Stimulated activated CD4-positive, alpha-beta T cell treated with anti-CD3 and anti-CD28 coated beads, Interleukin-2, amount 100 ng/mL, for 24 hours (primary cell): ENCODE results near the gene NPM1.

Experiments used
- DNase-seq, 2 donors: peaks; one replicate each; pipeline ENCODE4 v3.0.0-alpha.2; 2020

The NPM1 gene

GRCh38 chr5:171428809-171429542, 41.3 kb downstream of the NPM1 start:
- no peak for DNase-seq

- DNase-seq, result no peak
These were observed 41.9 kb downstream of the NPM1 start for GRCh38 chr5:171429543-171429910.

- no peak for DNase-seq
These were observed 43.7 kb downstream of the NPM1 start for GRCh38 chr5:171431251-171431777.

GRCh38 chr5:171432076-171432475, 44.4 kb downstream of the NPM1 start:
- DNase-seq, result no peak

GRCh38 chr5:171432583-171433351, 45.1 kb downstream of the NPM1 start:
- DNase-seq, result no peak

GRCh38 chr5:171433352-171433698, 45.7 kb downstream of the NPM1 start:
- DNase-seq, result no peak

GRCh38 chr5:171433982-171434676, 46.5 kb downstream of the NPM1 start:
- DNase-seq, result no peak

GRCh38 chr5:171434874-171435273, 47.2 kb downstream of the NPM1 start:
- no peak for DNase-seq

- DNase-seq, result no peak
These were observed 48.3 kb downstream of the NPM1 start for GRCh38 chr5:171435908-171436307.

GRCh38 chr5:171436804-171437285, 49.2 kb downstream of the NPM1 start:
- DNase-seq, result no peak

GRCh38 chr5:171437286-171437821, 49.7 kb downstream of the NPM1 start:
- no peak for DNase-seq

- no peak for DNase-seq
These were observed 51.1 kb downstream of the NPM1 start for GRCh38 chr5:171438738-171439137.

- DNase-seq, result no peak
These were observed 53.7 kb downstream of the NPM1 start for GRCh38 chr5:171441246-171441791.

- no peak for DNase-seq
These were observed 54.8 kb downstream of the NPM1 start for GRCh38 chr5:171442287-171443042.

- DNase-seq, result no peak
These were observed 56.9 kb downstream of the NPM1 start for GRCh38 chr5:171444582-171444981.

GRCh38 chr5:171445644-171446516, 58.2 kb downstream of the NPM1 start:
- no peak for DNase-seq

GRCh38 chr5:171447226-171447625, 59.6 kb downstream of the NPM1 start:
- no peak for DNase-seq

- no peak for DNase-seq
These were observed 61.8 kb downstream of the NPM1 start for GRCh38 chr5:171449426-171449825.

- DNase-seq, result peak in 1 of 2 donors; percentile 53
These were observed 63.0 kb downstream of the NPM1 start for GRCh38 chr5:171450423-171451331.

GRCh38 chr5:171451421-171451820, 63.8 kb downstream of the NPM1 start:
- no peak for DNase-seq
